PFSK-1 (cell line): Measurements from ENCODE around the gene GASK1B.

Experiments
- FOXP2 ChIP-seq: optimal IDR thresholded peaks from 2 replicates; pipeline ENCODE3; 2011; ENCODE audit warnings: borderline replicate concordance, control low read depth, inconsistent platforms; ENCODE audit not compliant: insufficient read depth; ENCODE audit errors: extremely low read length, extremely low read depth
- POLR2AphosphoS5 ChIP-seq: IDR thresholded peaks from 2 replicates; pipeline ENCODE4 v1.6.1; 2012; ENCODE audit warnings: low read depth, mild to moderate bottlenecking, control low read depth, low read length, moderate library complexity
- SIN3A ChIP-seq: IDR thresholded peaks from 2 replicates; pipeline ENCODE4 v1.6.1; 2012; ENCODE audit warnings: mild to moderate bottlenecking, low read length, moderate library complexity, borderline replicate concordance; ENCODE audit not compliant: insufficient read depth
- TAF1 ChIP-seq: IDR thresholded peaks from 2 replicates; pipeline ENCODE4 v1.6.1; 2012; ENCODE audit warnings: low read length, control low read depth, borderline replicate concordance; ENCODE audit not compliant: insufficient read depth
- TF ChIP-seq, protein P1 (sequence below), 2 experiments: IDR thresholded peaks; 2 replicates each; pipeline versions ENCODE4 v1.6.1 to v1.8.0; 2011 to 2012; ENCODE audit warnings: low read depth in 2 of 2, low read length in 2 of 2, control low read depth in 1 of 2, inconsistent platforms in 1 of 2, mild to moderate bottlenecking in 1 of 2, moderate library complexity in 1 of 2; ENCODE audit not compliant: insufficient read depth in 1 of 2

GASK1B gene

DNA sequence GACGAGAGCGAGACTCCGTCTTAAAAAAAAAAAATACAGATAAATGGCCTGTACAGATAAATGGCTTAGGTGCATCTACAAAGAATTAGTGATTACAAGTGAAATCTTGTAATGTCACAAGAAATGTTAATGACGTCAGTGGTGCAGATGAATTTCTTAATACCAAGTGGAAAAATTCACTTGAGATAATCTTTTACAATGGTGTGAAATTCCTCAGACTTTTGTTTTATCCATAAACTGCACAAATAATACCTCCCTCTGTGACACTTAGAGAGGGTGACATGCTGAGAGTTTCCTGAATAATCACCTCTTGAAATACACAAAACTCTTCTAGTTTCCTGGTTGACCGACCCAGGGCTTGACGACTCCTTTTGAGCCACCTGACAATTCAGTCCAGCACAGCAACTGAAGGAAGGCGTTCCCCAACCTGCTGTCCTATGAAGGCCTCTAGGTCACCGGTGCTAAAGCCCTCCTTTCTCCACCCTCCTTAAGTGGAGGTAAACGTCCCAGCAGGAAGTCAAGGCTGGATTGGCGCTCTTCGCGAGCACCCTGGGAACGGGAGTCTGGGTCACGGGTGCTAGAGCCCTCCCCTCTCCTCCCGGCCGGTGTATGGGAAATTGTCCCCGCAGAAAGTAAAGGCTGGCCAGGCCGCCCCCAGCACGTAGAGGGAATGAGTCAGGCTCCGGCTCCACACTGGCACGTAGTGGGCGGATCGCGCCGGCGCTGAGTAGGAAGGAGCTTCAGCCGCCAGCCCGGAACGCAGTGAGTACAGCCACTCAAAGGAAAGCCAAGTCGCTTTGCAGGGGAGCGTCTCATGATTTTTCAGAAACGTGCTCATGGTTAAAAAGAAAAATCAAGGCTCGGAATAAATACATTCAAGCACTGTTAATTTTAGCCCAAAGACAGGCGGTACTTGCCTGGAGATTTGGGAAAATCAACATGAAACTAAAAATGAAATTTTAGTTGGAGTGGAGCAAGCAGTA, 37.3 kb upstream of the GASK1B start, which contains the start of gene TMEM144:
Gene TMEM144 (plus strand): TSS at position 662 of the 983 bp plus-strand sequence. CDS start 2,182 bp downstream, outside the sequence.
- TF ChIP-seq POLR2AphosphoS5 (peak; percentile 81), TAF1 (peak; percentile 67; the same call in 1 of the 2 replicates), FOXP2 (no peak), SIN3A (no peak)
- TF ChIP-seq, protein P1, sequence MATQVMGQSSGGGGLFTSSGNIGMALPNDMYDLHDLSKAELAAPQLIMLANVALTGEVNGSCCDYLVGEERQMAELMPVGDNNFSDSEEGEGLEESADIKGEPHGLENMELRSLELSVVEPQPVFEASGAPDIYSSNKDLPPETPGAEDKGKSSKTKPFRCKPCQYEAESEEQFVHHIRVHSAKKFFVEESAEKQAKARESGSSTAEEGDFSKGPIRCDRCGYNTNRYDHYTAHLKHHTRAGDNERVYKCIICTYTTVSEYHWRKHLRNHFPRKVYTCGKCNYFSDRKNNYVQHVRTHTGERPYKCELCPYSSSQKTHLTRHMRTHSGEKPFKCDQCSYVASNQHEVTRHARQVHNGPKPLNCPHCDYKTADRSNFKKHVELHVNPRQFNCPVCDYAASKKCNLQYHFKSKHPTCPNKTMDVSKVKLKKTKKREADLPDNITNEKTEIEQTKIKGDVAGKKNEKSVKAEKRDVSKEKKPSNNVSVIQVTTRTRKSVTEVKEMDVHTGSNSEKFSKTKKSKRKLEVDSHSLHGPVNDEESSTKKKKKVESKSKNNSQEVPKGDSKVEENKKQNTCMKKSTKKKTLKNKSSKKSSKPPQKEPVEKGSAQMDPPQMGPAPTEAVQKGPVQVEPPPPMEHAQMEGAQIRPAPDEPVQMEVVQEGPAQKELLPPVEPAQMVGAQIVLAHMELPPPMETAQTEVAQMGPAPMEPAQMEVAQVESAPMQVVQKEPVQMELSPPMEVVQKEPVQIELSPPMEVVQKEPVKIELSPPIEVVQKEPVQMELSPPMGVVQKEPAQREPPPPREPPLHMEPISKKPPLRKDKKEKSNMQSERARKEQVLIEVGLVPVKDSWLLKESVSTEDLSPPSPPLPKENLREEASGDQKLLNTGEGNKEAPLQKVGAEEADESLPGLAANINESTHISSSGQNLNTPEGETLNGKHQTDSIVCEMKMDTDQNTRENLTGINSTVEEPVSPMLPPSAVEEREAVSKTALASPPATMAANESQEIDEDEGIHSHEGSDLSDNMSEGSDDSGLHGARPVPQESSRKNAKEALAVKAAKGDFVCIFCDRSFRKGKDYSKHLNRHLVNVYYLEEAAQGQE (IDR thresholded peaks at IDR 0.05; ENCODE audit: insufficient read depth in 1 of 2, low read depth in 2 of 2, low read length in 2 of 2) = no peak

- TF ChIP-seq FOXP2 (no peak), TAF1 (no peak), SIN3A (no peak), POLR2AphosphoS5 (no peak)
- TF ChIP-seq, protein P1 (IDR thresholded peaks at IDR 0.05; ENCODE audit: insufficient read depth in 1 of 2, low read depth in 2 of 2, low read length in 2 of 2) = no peak
Measured at GRCh38 chr4:158208963-158209640, 36.3 kb upstream of the GASK1B start.

DNA sequence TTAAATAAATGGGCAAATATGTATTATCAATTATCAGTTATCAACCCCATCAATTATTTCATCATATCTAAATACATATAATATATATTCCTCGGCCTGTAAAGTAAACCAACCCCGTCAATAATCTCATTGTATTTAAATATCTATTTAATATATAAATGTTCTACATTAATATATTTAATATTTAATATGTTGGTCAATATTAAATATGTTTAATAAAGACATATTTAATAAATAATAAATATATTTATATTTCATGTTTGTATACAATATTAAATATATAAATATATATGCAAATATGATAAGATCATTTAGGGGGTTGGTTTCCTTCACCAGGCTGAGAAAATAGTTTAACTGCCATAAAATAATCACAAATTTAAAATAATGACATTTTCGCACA, 31.1 kb upstream of the GASK1B start:
- TF ChIP-seq POLR2AphosphoS5 (no peak), SIN3A (no peak), TAF1 (no peak), FOXP2 (no peak)
- TF ChIP-seq, protein P1 (IDR thresholded peaks at IDR 0.05; ENCODE audit: insufficient read depth in 1 of 2, low read depth in 2 of 2, low read length in 2 of 2) = no peak

GRCh38 chr4:158203436-158203835, 30.6 kb upstream of the GASK1B start:
- no peak for TF ChIP-seq POLR2AphosphoS5
- TF ChIP-seq TAF1 = no peak
- TF ChIP-seq SIN3A = no peak
- no peak for TF ChIP-seq FOXP2
- TF ChIP-seq, protein P1 (IDR thresholded peaks at IDR 0.05; ENCODE audit: insufficient read depth in 1 of 2, low read depth in 2 of 2, low read length in 2 of 2) = no peak
